ENCODE data around the gene NDUFV1. TPM values are rescaled to one million over a fixed set of nuclear protein-coding genes. Genes with fewer than 3 reads are reported as not detected.

The NDUFV1 gene
- 232 and 238 TPM in 2 replicates for total RNA-seq
- total RNA-seq (2013), result 158 TPM
- 315 and 428 TPM in 2 replicates for polyA plus RNA-seq
- polyA minus RNA-seq, result 130 and 160 TPM in 2 replicates

DNA sequence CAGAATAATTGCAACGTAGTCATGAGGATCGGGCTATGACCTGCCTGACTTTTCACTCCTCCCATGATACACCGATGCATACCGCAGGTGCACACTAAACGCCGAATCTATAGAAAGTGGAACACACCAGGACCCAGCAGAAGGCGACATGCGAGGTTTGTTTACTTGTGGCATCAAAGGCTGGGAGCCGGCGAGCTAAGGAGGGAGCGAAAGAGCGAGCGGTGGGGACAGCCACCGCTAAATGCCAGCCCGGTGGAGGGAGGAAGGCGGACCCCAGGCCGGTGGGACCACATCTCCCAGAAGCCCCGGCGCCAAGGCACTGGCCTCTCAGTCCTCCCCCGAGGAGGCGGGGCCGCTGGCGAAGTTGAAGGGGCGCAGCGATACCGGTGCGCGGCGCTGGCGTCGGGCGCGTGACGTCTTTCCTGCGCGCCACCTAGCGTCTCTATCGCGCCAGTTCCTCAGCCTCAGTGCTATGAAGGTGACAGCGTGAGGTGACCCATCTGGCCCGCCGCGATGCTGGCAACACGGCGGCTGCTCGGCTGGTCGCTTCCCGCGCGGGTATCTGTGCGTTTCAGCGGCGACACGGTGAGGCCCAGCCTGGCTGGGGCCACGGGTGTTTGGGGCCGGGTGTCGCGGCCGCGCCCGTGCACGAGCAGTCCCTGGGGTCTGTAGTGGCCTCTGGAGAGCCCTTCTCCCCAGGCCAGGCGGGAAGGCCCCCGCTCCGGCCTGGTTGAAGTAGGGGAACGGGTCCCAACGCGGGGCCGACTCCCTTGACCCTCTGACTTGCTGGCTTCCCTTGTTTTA is at the start of gene NDUFV1:
TSS of gene NDUFV1 (plus strand) at position 445 of the 804 bp plus-strand sequence. CDS start at position 514, 69 bp downstream.
- intact Hi-C loops (cut with micrococcal nuclease), result loop anchor here (1.0 kb wide), 7 partner anchors 8 to 205 kb away; partner anchors contain the start of genes CDK2AP2, GSTP1 and PPP1CA
- Mint-ChIP-seq H3K9me3 (ENCODE audit: insufficient read depth) (no peaks in the 10 kb centered on the region), H3K27ac (peak within 1 kb of the TSS; percentile 90), H3K4me1 (peaks cover 19% of the 10 kb centered on the region), H3K27me3 (peaks cover 18% of the 10 kb centered on the region), H3K4me3 (peak within 1 kb of the TSS; percentile 95)
- H3K36me3 ChIP-seq (replicated peaks in 1 of 2; ENCODE audit: control extremely low read depth in 1 of 2, control insufficient read depth in 1 of 2, extremely low read depth in 1 of 2, insufficient read depth in 2 of 2, low read length in 1 of 2), result peaks cover 0 to 35% of the 10 kb centered on the region in 2 experiments
- no peaks in the 10 kb centered on the region for H3K9me3 ChIP-seq (ENCODE audit: control extremely low read depth in 1 of 3, control insufficient read depth in 2 of 3, insufficient read depth in 1 of 3, low read length in 2 of 3)
- peak; percentile 97 for DNase-seq
- TF ChIP-seq EZH2 (IDR thresholded peaks at IDR 0.05; ENCODE audit: borderline replicate concordance, insufficient read depth, low read depth, low read length, poor library complexity, severe bottlenecking) (no peak), CTCF (IDR thresholded peaks at IDR 0.05) (peak; percentile 82)
- peaks cover 13 to 17% of the 10 kb centered on the region in 2 donors for H3K4me1 ChIP-seq (ENCODE audit: control insufficient read depth in 2 of 2, insufficient read depth in 2 of 2, low read length in 2 of 2)
- ChIA-PET POLR2A (no interaction called here), CTCF (interaction anchor here (1.1 to 2.6 kb wide), 3 partner anchors 11 to 34 kb away, joined by 3 to 13 read pairs (median 4); no protein-coding TSS in a partner anchor)
- peaks cover 0 to 16% (median 5%) of the 10 kb centered on the region in 4 experiments for H3K27me3 ChIP-seq (replicated peaks in 1 of 4; ENCODE audit: control extremely low read depth in 1 of 4, control insufficient read depth in 3 of 4, insufficient read depth in 4 of 4, low read length in 3 of 4)
- H3K9ac ChIP-seq (ENCODE audit: low read length), result peak within 1 kb of the TSS; percentile 87
- peak; percentile 99 for ATAC-seq (ENCODE audit: low read depth)
- H3K79me2 ChIP-seq (ENCODE audit: control insufficient read depth, insufficient read depth, low read length), result peaks cover 26% of the 10 kb centered on the region
- under 1% methylated on average over 69 of the region's 69 CpGs for WGBS (ENCODE audit: insufficient coverage)
- peak within 1 kb of the TSS; percentile 70 to 90 (median 88) for H3K4me3 ChIP-seq (ENCODE audit: control extremely low read depth in 1 of 5, extremely low read depth in 1 of 5, insufficient read depth in 1 of 5, low read depth in 2 of 5, low read length in 4 of 5)
- H2AFZ ChIP-seq (ENCODE audit: insufficient read depth, low read depth, low read length, poor library complexity, severe bottlenecking), result peak within 1 kb of the TSS; percentile 74
- no peaks in the 10 kb centered on the region for H4K20me1 ChIP-seq (ENCODE audit: control insufficient read depth, insufficient read depth, low read length, poor library complexity, severe bottlenecking)
- peak within 1 kb of the TSS; percentile 43 to 72 for H3K27ac ChIP-seq (ENCODE audit: low read length in 2 of 2)
- H3K4me2 ChIP-seq (replicated peaks; ENCODE audit: low read depth, low read length, poor library complexity, severe bottlenecking), result peak within 1 kb of the TSS; percentile 90
